HG03066 (cell line): Measurements from ENCODE around the gene ABHD17A.
A peak's percentile ranks its signal among the peaks of the same experiment; 100 is the strongest.

Experiments used
- ATAC-seq: cut with Tn5 transposase; IDR thresholded peaks from one replicate; pipeline ENCODE4 v1.9.1; 2021; ENCODE audit warnings: low read depth; ENCODE audit not compliant: unreplicated experiment

Gene ABHD17A

DNA sequence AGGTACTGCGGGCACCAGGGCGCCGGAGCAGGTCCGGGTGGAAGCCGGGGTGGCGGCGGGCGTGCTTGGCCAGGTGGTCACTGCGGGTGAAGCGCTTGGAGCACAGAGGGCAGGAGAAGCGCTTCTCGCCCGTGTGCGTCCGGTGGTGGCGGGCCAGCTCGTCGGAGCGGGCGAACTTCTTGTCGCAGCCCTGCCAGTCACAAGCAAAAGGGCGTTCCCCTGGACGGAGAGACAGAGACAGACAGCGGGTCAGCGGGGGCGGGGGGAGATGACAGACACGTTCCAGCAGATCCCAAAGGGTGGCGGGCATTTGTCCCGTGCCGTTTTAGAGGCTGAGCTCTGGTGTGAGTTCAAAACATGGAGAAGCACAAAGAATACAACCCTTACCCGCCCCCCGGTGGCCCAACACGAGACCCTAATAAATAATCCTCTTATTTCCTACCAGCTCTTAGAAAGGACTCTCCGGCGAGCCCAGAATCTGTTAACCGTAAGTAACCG lies 30.7 kb downstream of the ABHD17A start:
- ATAC-seq, result no peak

DNA sequence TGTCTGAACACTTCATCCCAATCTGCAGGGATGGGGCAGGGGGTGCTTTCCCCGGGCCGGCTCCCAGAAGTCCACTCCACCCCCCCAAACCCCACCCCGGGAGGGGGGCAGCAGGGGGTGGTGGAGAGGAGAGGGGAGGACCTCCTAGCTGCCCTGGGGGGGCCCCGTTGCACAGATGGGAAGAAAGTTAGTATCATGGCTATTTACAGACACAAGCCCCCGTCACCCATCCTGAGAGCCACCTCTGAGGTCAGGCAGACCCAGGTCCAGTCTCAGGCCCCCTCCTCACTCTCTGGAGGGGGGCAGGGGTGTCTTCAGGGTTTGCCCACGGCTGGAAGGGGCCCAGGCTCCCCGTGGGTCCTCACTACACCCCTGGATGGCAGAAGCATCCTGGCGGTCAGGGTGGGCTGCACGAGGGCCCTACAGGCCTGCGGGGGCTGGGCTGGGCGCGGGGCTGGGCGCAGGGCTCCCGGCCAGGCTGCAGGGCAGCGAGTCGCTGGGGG lies 31.2 kb downstream of the ABHD17A start:
- ATAC-seq, result no peak

DNA sequence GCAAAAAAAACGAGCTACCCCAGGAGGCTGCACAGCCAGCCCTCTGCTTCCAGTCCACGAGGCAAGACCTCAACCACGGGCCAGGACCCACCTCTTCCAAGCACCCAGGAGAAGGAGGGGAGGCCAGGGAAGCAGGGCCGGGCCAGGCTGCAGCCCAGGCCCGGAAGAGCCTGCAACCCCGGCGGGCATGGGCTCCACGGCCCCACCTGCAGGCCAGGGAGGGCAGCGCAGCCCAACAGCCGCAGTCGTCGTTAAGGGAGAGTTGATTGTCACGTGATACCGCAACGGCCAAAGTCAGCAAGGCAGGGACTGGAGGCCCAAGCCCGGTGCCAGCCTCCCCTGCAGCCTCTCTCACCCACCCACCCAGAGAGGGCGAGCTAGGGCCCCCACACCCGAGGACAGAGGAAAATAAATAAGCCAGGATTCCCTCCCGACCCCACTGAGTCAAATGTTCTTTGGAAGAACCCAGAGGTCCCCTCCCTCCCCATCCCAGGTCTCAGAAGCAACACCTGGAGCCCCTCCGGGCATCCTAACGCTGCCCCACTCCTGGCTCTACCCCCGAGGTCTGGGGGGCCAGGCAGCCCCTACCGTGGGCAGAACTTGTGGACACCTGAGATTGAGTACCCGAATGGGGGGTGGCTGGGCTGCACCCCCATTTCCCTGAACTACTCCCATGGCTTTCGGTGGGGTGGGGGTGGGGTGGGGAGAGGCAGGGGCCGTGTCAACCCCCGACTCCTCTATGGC lies 31.8 kb downstream of the ABHD17A start:
- no peak for ATAC-seq

DNA sequence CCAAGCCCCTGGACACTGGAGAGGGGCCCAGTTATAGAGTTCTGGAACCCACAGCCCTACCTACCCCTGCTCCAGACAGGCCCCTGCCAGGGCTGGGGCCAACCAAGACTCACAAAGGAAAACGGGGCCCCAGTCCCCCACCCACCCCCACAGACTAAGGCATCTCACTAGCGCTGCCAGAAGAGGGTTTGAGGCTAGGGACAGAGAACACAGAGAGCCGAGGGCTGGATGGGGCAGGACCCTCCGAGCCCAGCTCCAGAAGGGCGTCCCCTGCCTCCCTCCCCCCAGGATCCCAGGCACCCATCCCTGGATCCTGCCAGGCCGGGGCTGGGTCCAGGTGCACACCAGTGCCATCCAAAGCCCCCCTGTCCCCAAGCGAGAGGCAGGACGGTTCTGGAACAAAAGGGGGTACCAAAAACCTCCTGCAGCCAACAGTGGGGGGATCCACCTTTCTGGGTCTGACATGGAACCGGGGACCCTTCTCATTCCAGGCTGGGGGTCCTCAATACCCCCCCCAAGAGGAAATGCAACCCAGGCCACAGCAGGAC lies 32.6 kb downstream of the ABHD17A start:
- no peak for ATAC-seq

DNA sequence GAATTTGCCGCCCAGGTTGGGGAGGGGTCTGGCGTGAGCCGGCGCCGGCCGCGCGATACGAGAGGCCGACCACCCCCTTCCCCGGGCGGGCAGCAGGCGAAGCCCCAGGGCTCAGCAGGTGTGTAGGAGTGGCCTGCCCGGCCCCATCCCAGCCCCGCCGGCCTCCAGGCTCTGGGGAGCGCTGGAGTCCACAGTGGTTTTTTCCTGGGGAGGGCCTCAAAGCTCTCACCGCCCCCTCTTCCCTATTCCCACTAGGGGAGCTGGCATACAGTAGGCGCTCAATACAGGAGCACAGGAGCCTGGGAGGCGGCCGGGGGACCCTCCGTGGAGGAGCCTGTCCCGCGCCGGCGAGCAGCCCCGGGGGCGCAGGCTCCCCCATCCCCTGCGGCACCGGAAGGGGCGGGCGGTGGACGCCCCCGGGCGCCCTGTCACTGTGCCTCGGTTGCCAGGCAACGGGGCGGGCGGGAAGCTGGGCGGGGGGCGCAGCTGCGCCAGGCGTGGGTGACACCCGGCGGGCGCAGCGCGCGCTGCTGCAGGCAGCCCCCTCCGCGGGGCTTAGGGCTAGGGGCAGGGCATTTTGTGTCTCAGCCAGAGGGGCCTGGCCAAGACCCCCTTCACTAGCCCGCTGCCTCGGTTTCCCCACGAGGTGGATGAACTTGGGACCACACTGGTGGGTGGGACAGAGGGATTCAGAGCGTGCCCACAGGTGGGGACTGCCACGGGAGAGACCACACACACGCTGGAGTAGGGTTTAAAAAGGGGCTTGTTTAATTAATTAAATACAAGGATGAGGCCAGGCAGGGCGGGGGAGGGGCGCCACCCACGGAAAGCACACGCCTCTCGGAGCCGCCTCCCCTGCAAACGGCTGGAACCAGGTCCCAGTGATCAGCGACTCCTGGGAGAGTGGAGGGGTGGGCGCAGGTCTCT lies 33.4 kb downstream of the ABHD17A start:
- no peak for ATAC-seq

DNA sequence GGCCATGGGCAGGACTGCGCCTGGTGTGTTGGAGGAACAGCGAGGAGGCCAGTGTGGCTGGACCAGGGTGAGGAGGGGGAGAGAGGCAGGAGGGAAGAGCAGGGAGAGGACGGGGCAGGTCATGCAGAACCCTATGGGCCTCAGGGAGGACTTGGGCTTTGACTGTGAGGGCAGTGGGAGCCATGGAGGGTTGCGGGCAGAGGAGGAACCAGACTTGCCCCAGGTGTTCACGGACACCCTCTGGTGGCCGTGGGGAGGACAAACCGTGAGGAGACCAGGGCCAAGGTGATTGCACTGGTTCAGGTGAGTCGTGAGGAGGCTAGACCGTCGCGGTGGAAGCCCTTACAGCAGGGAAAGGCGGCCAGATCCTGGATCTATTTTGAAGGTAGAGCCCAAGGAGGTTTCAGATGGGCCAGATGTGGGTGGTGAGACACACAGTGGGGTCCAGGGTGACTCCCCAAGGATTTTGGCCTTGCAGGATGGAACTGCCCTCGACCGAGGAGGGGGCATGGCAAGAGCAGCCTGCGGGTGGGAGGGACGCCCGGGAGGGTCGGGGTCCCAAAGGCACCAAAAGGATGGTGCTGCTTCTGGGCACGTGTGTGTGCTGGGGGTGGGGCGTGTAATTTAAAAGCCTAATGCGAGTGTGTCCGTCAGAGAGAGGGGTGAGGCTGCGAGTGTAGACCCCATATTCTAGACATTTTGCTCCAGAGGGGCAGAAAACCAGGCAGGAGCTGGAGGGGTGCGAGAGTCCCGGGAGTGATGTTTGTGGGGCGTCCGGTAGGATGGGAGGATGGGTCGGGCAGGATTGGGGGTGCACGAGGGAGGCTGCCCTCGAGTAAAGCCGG lies 34.3 kb downstream of the ABHD17A start:
- no peak for ATAC-seq

DNA sequence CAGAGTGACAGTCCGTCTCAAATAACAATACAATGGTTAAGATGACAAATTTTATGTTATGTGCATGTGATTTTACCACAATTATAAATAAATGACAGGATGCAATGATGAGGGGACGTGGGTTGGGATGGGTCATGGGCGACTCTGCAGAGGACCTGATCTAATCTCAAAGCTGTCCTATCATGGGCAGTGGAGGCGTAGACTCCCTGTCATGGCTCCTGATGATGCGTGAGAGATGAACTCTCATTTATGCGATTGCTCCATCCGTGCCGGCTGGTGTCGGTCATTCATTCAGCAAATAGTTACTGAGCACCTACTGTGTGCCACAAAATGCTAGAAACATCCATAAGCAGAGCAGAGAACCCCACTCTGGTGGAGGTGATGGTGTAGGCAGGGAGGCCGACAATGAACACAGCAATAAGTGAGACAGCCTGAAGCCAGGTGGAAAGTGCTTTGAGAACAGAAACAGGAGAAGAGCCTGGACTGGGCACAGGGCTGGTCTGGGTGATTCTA lies 35.4 kb downstream of the ABHD17A start:
- no peak for ATAC-seq

DNA sequence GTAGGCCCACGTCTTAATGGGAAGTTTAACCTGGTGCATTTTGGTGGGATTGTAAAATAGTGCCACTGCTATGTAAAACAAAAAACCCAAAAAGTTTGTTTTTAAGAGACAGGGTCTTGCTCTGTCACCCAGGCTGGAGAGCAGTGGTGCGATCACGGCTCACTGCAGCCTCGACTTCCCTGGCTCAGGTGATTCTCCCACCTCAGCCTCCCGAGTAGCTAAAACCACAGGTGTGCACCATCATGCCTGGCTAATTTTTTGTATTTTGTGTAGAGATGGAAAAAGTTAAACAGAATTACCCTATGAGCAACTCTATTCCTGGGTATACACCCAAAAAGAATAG lies 36.2 kb downstream of the ABHD17A start:
- no peak for ATAC-seq

GRCh38 chr19:1848399-1849131 lies 36.7 kb downstream of the ABHD17A start, which contains the start of gene REXO1:
TSS of gene REXO1 (minus strand) at chr19:1848483. CDS start at chr19:1848358, 125 bp downstream.
- peak; percentile 80 for ATAC-seq

GRCh38 chr19:1847684-1848398 lies 37.5 kb downstream of the ABHD17A start:
- ATAC-seq, result peak; percentile 22

GRCh38 chr19:1847348-1847683 lies 38.0 kb downstream of the ABHD17A start:
- no peak for ATAC-seq

DNA sequence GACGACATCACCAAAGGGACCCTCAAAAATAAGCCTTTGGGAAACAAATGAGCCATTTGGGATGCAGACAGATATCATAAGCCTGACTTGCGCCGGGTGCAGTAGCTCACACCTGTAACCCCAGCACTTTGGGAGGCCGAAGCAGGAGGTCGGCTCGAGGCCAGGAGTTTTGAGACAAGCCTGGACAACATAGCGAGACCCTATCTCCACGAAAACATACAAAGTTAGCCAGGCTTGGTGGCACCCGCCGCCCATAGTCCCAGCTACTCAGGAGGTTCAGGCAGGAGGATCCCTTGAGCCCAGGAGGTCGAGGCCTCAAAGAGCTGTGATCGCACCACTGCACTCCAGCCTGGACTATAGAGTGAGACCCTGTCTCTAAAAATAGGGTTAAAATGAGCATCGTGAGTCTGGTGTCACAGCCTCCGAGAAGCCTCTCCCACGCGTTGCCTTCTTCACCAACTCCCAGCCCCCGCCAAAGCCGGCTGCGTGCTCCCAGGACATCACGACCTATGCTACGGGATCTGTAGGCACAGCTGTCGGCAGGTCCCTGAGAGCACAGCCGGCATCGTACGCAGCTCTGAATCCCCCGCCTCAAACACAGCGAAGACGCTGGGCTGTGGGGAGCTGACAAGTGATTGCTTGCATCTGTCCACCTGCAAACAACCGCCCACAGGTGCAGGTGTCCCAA lies 38.6 kb downstream of the ABHD17A start:
- ATAC-seq, result no peak

GRCh38 chr19:1845642-1846041 lies 39.7 kb downstream of the ABHD17A start:
- ATAC-seq, result no peak

DNA sequence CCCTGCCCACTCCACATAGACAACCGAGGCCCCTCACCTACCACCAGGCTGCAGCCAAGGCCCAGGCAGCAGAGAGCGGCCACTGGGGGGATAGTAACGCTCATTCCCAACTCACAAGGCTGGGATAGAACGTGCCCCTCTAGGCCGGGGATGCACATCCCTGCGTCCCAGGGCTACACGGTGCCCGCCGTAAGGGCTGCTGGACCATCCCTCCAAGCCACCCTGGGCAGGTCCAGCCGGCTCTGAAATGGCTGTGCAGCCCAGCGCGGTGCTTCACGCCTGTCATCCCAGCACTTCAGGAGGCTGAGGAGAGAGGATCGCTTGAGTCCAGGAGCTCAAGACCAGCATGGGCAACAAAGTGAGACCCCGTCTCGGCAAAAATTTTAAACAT lies 40.2 kb downstream of the ABHD17A start:
- no peak for ATAC-seq

GRCh38 chr19:1844513-1845124 lies 40.7 kb downstream of the ABHD17A start:
- no peak for ATAC-seq

GRCh38 chr19:1843646-1844394 lies 41.5 kb downstream of the ABHD17A start:
- no peak for ATAC-seq

GRCh38 chr19:1843116-1843515 lies 42.2 kb downstream of the ABHD17A start:
- ATAC-seq, result no peak
